GM19025 (cell line): ENCODE results near the gene PRPF38B.
"Not testable (repeated sequence)": the region's sequence is repeated elsewhere in the genome, so short reads cannot be mapped to it uniquely, and the experiment has no call there.

Experiments used
- ATAC-seq: cut with Tn5 transposase; IDR thresholded peaks from one replicate; pipeline ENCODE4 v1.9.1; 2021; ENCODE audit warnings: mild to moderate bottlenecking, low read depth, moderate library complexity; ENCODE audit not compliant: unreplicated experiment

The PRPF38B gene

GRCh38 chr1:108678706-108679105, 13.4 kb upstream of the PRPF38B start:
- ATAC-seq: no peak

- no peak for ATAC-seq
Observed at GRCh38 chr1:108679586-108680213, 12.4 kb upstream of the PRPF38B start.

- not testable (repeated sequence) for ATAC-seq
Observed at GRCh38 chr1:108681701-108682100, 10.4 kb upstream of the PRPF38B start.

DNA sequence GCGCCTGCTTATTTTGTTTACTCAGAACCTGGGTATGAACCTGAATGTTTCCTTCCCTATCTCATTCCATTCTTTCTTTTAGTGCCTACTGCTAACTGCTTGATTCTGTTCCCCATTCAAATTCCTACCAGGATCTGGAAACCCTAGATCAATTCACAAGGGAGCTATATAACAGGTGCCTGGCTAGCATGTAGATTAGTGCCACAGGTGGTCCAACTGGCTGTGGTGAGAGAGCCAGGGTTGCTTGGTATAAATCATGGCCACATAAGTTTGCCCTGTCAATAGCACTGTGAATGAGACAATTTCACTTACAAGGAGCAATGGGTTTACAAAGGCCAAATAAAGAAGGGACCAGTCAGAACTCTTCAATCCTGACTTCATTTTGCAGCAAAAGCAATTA, 6.6 kb upstream of the PRPF38B start:
- ATAC-seq: no peak

GRCh38 chr1:108686614-108687313, 5.3 kb upstream of the PRPF38B start:
- no peak for ATAC-seq

GRCh38 chr1:108691128-108691941, 775 bp upstream of the PRPF38B start:
- ATAC-seq: no peak

DNA sequence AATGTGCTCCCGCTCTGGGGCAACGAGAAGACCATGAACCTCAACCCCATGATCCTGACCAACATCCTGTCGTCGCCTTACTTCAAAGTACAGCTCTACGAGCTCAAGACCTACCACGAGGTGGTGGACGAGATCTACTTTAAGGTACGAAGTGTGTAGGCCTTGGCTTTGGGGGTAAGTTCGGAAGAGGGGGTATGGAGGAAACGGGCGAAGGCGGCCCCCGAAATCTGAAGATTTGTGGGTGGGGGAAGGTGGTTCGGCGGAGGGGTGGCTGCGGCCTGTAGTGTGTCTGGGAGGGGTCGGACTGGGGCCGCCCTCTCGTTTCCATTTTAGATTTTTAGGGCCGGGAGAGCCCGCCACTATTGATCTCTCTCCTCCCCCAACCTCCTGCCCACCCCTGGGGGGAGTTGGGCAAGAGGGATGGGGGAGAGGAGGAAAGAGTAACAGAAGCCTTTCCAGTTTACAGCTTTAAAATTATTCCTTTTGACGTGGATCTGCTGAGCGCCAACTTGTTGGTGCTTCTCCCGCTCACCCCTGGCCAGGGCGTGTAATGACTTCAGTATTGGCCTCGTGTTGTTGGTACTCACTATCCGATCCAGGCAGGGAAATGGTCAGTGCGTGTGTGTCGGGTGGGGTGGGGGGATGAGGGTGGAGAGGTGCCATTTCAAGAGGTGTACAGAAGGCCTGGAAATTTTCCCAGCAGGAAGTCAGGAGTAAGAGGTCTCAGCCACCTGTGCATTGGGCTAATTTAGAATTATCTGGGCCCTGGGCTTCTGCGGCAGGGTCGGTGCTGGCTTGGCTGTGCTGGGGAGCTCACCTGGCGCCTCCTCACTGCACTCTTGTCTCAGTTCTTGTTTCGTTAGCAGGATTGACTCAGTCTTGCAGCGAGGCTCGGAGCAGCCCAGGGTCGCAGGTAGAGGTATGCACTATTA, 880 bp downstream of the PRPF38B start:
- ATAC-seq: peak; percentile 48

GRCh38 chr1:108695535-108695934, 3.4 kb downstream of the PRPF38B start:
- ATAC-seq: no peak

GRCh38 chr1:108699375-108700332, 7.5 kb downstream of the PRPF38B start:
- no peak for ATAC-seq

- ATAC-seq: no peak
Observed at GRCh38 chr1:108701176-108701849, 9.2 kb downstream of the PRPF38B start.

- ATAC-seq: not testable (repeated sequence)
Observed at GRCh38 chr1:108702109-108702508, 10.0 kb downstream of the PRPF38B start.

DNA sequence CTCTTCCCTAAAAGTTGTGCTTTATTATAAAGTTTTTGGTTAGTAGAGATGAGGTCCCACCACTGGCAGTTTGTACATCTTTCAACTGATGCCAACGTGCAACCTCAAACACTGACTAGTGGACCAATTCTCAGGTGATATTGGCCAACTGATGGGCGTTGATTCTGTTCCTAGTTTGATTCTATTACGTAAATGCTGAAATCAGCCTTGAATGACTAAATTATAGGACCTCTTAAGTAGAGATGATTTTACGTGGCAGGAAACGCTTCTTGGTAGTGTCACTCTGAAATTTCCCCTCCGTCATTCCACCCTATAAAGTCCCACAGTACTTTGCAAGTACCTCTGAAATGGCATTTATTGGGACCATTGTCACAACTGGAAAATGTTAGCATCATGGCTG, 11.8 kb downstream of the PRPF38B start:
- ATAC-seq: no peak

DNA sequence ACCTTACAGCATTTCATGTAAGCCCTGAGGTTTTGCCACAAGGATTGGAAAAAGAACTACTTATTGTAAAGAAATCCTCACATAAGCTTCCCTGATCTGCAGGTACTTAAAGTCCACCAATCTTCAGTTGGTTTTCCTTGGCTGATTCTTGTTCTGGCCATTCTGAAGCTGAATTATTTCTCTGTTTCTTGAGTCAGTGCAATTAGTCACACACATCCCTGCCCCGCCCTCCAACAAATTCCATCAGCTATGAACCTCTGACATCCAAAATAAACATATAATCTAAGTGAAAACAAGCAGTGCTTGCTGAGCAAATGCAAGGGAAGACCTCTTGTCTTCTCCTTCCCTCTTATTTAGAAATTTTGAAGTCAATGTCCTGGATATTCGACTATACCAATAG, 12.4 kb downstream of the PRPF38B start:
- no peak for ATAC-seq

GRCh38 chr1:108706643-108707042, 14.5 kb downstream of the PRPF38B start:
- no peak for ATAC-seq

DNA sequence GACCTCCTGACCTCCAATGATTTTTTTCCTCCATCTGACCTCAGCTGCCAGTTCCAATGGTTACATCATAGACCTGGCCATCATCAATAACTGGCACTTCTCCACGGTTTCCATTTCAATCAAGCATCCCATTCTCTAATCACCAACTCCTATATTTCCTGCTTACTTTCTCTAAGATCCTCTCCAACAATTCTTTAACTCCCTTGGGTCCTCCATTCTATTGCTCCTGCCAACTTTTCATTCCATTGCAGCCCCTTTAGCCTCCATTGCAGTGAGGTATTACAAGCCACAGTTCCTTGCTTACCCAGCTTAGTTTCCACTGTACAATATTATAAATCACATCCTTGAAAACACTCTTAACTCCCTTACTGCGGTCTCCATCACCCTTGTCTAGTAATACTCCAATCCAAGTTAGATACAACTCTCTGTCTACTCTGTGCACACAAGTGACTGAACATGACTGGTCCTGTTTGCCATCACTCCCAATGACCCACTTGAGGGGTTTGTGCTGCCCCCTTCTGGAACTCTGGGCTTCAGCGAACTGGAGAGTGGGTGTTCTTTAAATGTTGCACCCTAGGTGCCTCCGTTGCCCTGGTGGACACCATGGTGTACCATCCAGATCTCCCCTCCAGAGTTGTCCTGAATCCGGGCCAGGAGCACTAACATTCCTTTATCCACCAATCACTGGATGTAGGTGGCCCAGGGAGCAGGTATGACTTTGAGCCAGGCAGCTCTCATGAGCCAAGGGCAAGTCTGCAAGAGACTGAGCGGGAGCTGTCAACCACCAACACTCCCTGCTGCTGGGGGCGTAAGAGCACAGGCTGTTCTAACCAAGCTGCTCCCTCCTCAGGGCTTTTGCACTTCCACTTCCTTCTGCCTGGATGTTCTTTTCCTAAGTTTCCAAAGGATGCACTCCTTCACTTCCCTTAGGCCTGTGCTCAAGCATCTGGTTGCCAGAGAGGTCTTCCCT, 16.9 kb downstream of the PRPF38B start:
- no peak for ATAC-seq

GRCh38 chr1:108712606-108713150, 20.6 kb downstream of the PRPF38B start, which contains the start of gene FNDC7:
Gene FNDC7 (plus strand): TSS chr1:108712908. CDS start chr1:108712934, 26 bp downstream.
- no peak for ATAC-seq

GRCh38 chr1:108715932-108716331, 23.8 kb downstream of the PRPF38B start:
- ATAC-seq: no peak
